Activated CD8-positive, alpha-beta T cell treated with anti-CD3 and anti-CD28 coated beads for 36 hours (primary cell): ENCODE data around the gene AMBRA1. TPM values are rescaled to one million over a fixed set of nuclear protein-coding genes. Genes with fewer than 3 reads are reported as not detected.

Experiments used
- ATAC-seq: fragments of 200-7000 bp; cut with Tn5 transposase; one replicate; pipeline ENCODE4 v1.10.0; 2021; ENCODE audit warnings: mild to moderate bottlenecking, moderate library complexity
- CTCF ChIA-PET: fragments of 350-600 bp; sonication (Branson Sonifier 250); formaldehyde crosslinking; loops from one replicate; lab custom pipeline; 2021; ENCODE audit warnings: antibody characterized with exemption; lab: Charles Lee
- POLR2A ChIA-PET: fragments of 350-600 bp; sonication (Branson Sonifier 250); formaldehyde crosslinking; loops from one replicate; lab custom pipeline; 2021; ENCODE audit warnings: antibody characterized with exemption; lab: Charles Lee
- DNase-seq: peaks from one replicate; pipeline ENCODE4 v3.0.0-alpha.2; 2020
- H3K27ac Mint-ChIP-seq: one replicate; pipeline ENCODE4 v1.8.0; 2021; ENCODE audit warnings: mild to moderate bottlenecking, mixed read lengths
- H3K27me3 Mint-ChIP-seq: one replicate; pipeline ENCODE4 v1.8.0; 2021; ENCODE audit warnings: mixed read lengths
- H3K36me3 Mint-ChIP-seq: one replicate; pipeline ENCODE4 v1.8.0; 2021; ENCODE audit warnings: low read depth, mixed read lengths
- H3K4me1 Mint-ChIP-seq: one replicate; pipeline ENCODE4 v1.8.0; 2021; ENCODE audit warnings: low read depth, mixed read lengths
- H3K4me3 Mint-ChIP-seq: one replicate; pipeline ENCODE4 v1.8.0; 2021; ENCODE audit warnings: mild to moderate bottlenecking, moderate library complexity, mixed read lengths
- H3K9me3 Mint-ChIP-seq: one replicate; pipeline ENCODE4 v1.8.0; 2021; ENCODE audit warnings: mixed read lengths
- CTCF ChIP-seq: fragments of 200-600 bp; IDR thresholded peaks from one replicate; pipeline ENCODE4 v1.8.0; 2022; ENCODE audit warnings: antibody characterized with exemption, mild to moderate bottlenecking
- intact Hi-C: fragments of 100-400 bp; cut with micrococcal nuclease; formaldehyde crosslinking; loops from one replicate; pipeline ENCODE4 v1.10.0; 2022
- total RNA-seq, 2 experiments: library from RNA; stranded (reverse); gene quantifications; one replicate each; pipeline ENCODE4 v1.2.3, GENCODE V29; 2021

AMBRA1 gene
- total RNA-seq, 2 experiments from 2014 or later, result 24.0 to 24.1 TPM

GRCh38 chr11:46386674-46387073 lies 207.1 kb downstream of the AMBRA1 start:
- ChIA-PET CTCF (interaction anchor here (1.1 to 4.1 kb wide), 5 partner anchors 10 to 149 kb away, joined by 3 to 34 read pairs (median 5); no protein-coding TSS in a partner anchor), POLR2A (interaction anchor here (1.0 to 1.1 kb wide), 2 partner anchors 9 to 68 kb away, joined by 3 to 4 read pairs; no protein-coding TSS in a partner anchor)
- DNase-seq, result no peak
- ATAC-seq, result no peak
- Mint-ChIP-seq H3K9me3 (no peaks in the 10 kb centered on the region), H3K4me1 (peaks cover 22% of the 10 kb centered on the region), H3K27ac (no peak overlapping the region), H3K36me3 (no peaks in the 10 kb centered on the region), H3K4me3 (no peak overlapping the region), H3K27me3 (peaks cover 55% of the 10 kb centered on the region)
- intact Hi-C loops, result no loop called here
- no peak for TF ChIP-seq CTCF

- no peak for TF ChIP-seq CTCF
- Mint-ChIP-seq H3K4me3 (no peak overlapping the region), H3K9me3 (no peaks in the 10 kb centered on the region), H3K36me3 (no peaks in the 10 kb centered on the region), H3K4me1 (peaks cover 22% of the 10 kb centered on the region), H3K27ac (no peak overlapping the region), H3K27me3 (peaks cover 55% of the 10 kb centered on the region)
- ChIA-PET CTCF (no interaction called here), POLR2A (interaction anchor here (1.0 kb wide), 1 partner anchor 8 kb away, joined by 3 read pairs; no protein-coding TSS in a partner anchor)
- intact Hi-C loops, result no loop called here
- no peak for DNase-seq
- no peak for ATAC-seq
Observed at GRCh38 chr11:46386005-46386578, 207.7 kb downstream of the AMBRA1 start.

GRCh38 chr11:46385169-46386004 lies 208.4 kb downstream of the AMBRA1 start:
- no peaks in the 10 kb centered on the region for H3K9me3 Mint-ChIP-seq
- no peak overlapping the region for H3K27ac Mint-ChIP-seq
- no peak overlapping the region for H3K4me3 Mint-ChIP-seq
- CTCF ChIA-PET, result no interaction called here
- POLR2A ChIA-PET, result no interaction called here
- H3K36me3 Mint-ChIP-seq, result no peaks in the 10 kb centered on the region
- intact Hi-C loops, result no loop called here
- H3K4me1 Mint-ChIP-seq, result peaks cover 22% of the 10 kb centered on the region
- peaks cover 48% of the 10 kb centered on the region for H3K27me3 Mint-ChIP-seq
- no peak for ATAC-seq
- DNase-seq, result no peak
- TF ChIP-seq CTCF, result no peak

- DNase-seq (no peak), ATAC-seq (no peak)
- ChIA-PET POLR2A (interaction anchor here (0.7 to 1.1 kb wide), 3 partner anchors 8 to 28 kb away, joined by 3 to 4 read pairs (median 3); no protein-coding TSS in a partner anchor), CTCF (interaction anchor here (0.7 to 1.7 kb wide), 6 partner anchors 8 to 141 kb away, joined by 3 to 6 read pairs (median 3); partner anchors contain the start of gene CHRM4)
- no peak for TF ChIP-seq CTCF
- Mint-ChIP-seq H3K27ac (no peak overlapping the region), H3K4me3 (no peak overlapping the region), H3K36me3 (no peaks in the 10 kb centered on the region), H3K27me3 (peaks cover 36% of the 10 kb centered on the region), H3K4me1 (peaks cover 23% of the 10 kb centered on the region), H3K9me3 (no peaks in the 10 kb centered on the region)
- intact Hi-C loops, result no loop called here
Observed at GRCh38 chr11:46383974-46384701, 209.7 kb downstream of the AMBRA1 start.
